Kidney epithelial cell (primary cell): Measurements from ENCODE around the gene EPB41. TPM values are rescaled to one million over a fixed set of nuclear protein-coding genes. Genes with fewer than 3 reads are reported as not detected.

ENCODE experiments used
- DNase-seq: peaks from one replicate; pipeline ENCODE4 v3.0.0-alpha.2; 2010; ENCODE audit warnings: low read depth
- H3K27me3 ChIP-seq: 2 replicates; pipeline ENCODE4 v1.6.0; 2011; ENCODE audit warnings: low read length; ENCODE audit not compliant: control insufficient read depth, insufficient read depth
- H3K36me3 ChIP-seq: 2 replicates; pipeline ENCODE4 v1.5.1; 2011; ENCODE audit warnings: low read length; ENCODE audit not compliant: control insufficient read depth, insufficient read depth
- H3K4me3 ChIP-seq: 2 replicates; pipeline ENCODE4 v1.5.1; 2011; ENCODE audit warnings: low read depth, mild to moderate bottlenecking, control low read depth, low read length
- total RNA-seq: library from RNA; depleted of rRNA; stranded (reverse); fragments of >200 nt; gene quantifications from 2 replicates; pipeline ENCODE4 v1.2.3, GENCODE V29; 2015
- TF ChIP-seq, protein P1 (sequence below): IDR thresholded peaks from 2 replicates; pipeline ENCODE4 v1.5.1; 2011; ENCODE audit warnings: mild to moderate bottlenecking, moderate library complexity, low read length, control low read depth, inconsistent platforms; ENCODE audit not compliant: insufficient read depth, poor library complexity, severe bottlenecking

EPB41 gene
- total RNA-seq, 1 donor from 2014 or later = 40.7 TPM

DNA sequence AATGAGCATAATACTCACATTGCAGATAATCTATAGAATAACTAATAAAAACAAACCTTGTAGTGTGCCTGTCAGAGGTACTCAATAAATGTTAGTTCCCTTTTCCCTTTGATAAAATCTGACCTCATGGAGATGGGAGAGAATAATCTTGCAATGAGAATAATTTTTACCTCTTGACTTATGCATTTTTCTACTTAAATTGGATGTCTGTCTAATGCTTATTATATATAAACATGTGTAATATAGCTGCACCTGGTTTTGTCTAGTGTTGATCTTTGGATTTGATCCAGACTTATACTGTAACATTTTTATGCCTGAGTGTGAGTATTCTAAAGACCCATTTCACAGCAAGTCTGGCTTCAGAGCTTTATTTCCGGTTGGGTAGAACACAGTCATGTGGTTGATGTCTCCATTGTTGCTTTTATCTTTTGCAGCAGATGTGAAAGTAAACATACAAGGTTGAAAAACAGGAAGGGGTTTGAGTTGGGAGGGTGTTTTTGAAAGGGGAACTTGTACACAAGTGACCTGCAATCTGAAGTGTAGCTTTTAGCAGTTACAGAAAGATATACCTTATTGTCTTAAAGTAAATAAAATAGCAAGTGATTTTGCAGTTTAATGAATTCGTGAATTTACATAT is 12.4 kb downstream of the EPB41 start:
- no peaks in the 10 kb centered on the region for H3K27me3 ChIP-seq
- no peaks in the 10 kb centered on the region for H3K36me3 ChIP-seq
- H3K4me3 ChIP-seq = no peak overlapping the region
- DNase-seq = no peak
- TF ChIP-seq, protein P1, sequence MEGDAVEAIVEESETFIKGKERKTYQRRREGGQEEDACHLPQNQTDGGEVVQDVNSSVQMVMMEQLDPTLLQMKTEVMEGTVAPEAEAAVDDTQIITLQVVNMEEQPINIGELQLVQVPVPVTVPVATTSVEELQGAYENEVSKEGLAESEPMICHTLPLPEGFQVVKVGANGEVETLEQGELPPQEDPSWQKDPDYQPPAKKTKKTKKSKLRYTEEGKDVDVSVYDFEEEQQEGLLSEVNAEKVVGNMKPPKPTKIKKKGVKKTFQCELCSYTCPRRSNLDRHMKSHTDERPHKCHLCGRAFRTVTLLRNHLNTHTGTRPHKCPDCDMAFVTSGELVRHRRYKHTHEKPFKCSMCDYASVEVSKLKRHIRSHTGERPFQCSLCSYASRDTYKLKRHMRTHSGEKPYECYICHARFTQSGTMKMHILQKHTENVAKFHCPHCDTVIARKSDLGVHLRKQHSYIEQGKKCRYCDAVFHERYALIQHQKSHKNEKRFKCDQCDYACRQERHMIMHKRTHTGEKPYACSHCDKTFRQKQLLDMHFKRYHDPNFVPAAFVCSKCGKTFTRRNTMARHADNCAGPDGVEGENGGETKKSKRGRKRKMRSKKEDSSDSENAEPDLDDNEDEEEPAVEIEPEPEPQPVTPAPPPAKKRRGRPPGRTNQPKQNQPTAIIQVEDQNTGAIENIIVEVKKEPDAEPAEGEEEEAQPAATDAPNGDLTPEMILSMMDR = no peak

DNA sequence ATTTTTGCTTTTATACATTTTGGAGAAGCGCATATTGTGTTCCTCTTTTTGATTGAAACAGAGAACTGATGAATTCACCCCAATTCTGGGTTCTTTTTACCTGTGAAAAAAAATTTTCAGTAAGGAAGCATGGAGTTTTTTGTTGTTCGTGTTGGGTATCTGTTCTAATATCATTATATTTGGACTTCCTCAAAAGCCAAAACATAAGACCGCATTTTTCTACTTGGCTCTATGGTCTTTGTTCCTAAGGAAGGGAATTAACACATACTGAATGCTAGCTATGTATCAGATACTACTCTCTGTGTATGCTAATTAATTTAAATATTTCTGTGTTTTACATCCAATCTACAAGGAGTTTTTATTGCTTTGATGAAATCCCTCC is 12.9 kb downstream of the EPB41 start:
- TF ChIP-seq, protein P1 = no peak
- Histone ChIP-seq H3K4me3 (no peak overlapping the region), H3K36me3 (no peaks in the 10 kb centered on the region), H3K27me3 (no peaks in the 10 kb centered on the region)
- no peak for DNase-seq

DNA sequence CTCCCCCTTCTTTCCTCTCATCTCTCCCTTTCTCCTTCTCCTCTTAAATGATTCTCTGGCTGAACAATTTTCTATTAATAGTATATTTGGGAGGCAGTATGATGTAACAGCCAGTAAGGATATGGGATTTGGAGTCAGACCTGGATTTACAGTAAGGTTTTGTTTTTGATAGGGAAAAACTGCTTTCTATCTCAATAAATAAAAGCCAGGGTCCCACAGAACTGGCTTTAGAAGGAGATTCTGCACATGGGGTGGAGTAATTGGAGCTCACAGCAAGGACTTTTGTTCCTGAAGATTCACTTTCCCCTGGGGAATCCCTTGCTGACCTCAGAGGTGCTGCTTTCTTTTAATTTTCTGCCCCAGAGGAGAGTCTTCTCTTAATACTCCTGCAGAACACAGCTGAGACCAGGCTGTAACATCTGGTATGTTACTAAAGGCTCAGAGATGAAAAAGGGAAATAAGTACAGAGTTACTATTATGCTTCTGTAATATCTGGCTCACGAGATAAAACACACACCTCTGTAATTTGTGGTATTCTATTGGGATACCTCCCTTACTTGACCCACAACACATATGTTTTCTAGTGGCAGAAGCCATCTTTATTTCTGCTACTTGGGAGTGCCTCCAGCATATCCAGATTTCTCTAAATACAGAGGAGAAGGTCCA is 13.4 kb downstream of the EPB41 start:
- TF ChIP-seq, protein P1 = no peak
- no peaks in the 10 kb centered on the region for H3K27me3 ChIP-seq
- DNase-seq = no peak
- H3K4me3 ChIP-seq = no peak overlapping the region
- H3K36me3 ChIP-seq = no peaks in the 10 kb centered on the region

DNA sequence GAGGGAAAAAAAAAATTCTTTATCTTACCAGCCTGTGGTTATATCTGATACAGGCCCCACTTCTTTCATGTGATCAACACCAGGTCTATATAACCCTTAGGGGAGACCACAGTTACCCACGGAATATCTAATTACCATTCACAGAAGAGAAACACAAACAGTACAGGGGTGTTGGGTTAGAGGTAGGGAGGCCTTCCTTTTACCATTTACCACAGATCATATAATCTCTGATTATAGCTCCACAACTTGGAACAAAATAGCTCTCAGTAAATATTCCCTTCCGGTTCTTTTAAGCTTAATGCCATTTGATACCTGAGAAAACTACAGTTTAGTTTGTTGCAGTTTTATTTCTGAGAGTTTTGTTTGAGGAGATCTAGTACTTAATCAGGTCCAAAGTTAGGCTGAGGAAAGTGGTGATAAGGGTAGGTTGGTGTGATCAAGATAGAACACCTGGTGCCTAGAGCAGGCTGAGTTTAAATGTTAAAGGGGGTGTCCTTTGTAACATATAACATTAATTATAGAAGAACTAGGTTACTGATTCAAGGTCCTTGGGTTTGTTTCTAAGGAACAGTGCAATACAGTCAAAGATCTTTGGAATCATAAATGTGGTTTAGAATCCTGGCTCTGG is 14.1 kb downstream of the EPB41 start:
- no peaks in the 10 kb centered on the region for H3K27me3 ChIP-seq
- DNase-seq = no peak

DNA sequence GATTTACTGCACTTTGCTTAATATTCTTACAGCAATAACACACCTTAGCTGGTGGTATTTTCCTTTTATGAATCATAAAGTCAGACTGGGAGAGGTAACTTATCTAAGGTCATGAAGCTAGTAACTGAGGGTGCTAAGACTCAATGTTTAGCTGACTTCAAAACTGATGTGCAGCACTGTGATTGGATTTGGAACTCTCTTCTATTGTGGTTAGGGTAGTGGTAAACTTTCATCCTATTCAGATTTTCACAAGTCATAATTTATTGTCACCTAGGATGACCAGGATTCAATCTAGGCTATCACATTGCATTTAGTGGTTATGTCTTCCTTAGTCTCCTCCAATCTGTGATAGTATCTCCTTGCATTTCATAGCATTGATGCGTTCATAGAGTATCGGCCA is 18.9 kb downstream of the EPB41 start:
- TF ChIP-seq, protein P1 = no peak
- Histone ChIP-seq H3K27me3 (no peaks in the 10 kb centered on the region), H3K4me3 (no peak overlapping the region), H3K36me3 (no peaks in the 10 kb centered on the region)
- DNase-seq = no peak

More for the DNA sequence above, 14.1 kb downstream of the EPB41 start:
- H3K4me3 ChIP-seq = no peak overlapping the region
- TF ChIP-seq, protein P1 = no peak
- H3K36me3 ChIP-seq = no peaks in the 10 kb centered on the region

DNA sequence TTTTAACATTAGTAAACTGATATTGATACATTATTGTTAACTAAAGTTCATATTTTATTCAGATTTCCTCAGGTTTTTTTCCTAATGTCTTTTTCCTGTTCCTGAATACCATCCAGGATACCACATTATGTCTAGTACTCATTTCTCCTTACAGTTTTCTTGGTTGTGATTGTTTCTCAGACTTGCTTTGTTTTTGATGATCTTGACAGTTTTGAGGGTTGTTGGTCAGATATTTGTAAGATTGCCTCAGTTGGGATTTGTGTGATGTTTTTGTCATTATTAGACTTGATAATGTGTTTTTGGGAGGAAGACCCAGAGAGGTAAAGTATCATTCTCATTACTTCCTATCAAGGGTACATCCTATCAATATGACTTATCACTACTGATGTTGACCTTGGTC is 19.5 kb downstream of the EPB41 start:
- H3K36me3 ChIP-seq = no peaks in the 10 kb centered on the region
- H3K4me3 ChIP-seq = no peak overlapping the region
- DNase-seq = no peak
- no peaks in the 10 kb centered on the region for H3K27me3 ChIP-seq
- TF ChIP-seq, protein P1 = no peak
